GM12872 (cell line): ENCODE data around the gene ABR.

Experiments used
- CTCF ChIP-seq: IDR thresholded peaks from 3 replicates; pipeline ENCODE4 v1.5.1; 2011; ENCODE audit warnings: low read depth, mild to moderate bottlenecking, low read length, moderate library complexity; ENCODE audit not compliant: insufficient read depth

ABR gene

GRCh38 chr17:976312-976711 is 203.5 kb downstream of the ABR start:
- TF ChIP-seq CTCF, result no peak

GRCh38 chr17:975371-975915 is 204.3 kb downstream of the ABR start:
- TF ChIP-seq CTCF, result no peak

GRCh38 chr17:973053-973452 is 206.7 kb downstream of the ABR start:
- TF ChIP-seq CTCF, result no peak

GRCh38 chr17:970364-970763 is 209.4 kb downstream of the ABR start:
- TF ChIP-seq CTCF, result no peak

GRCh38 chr17:969811-970355 is 209.9 kb downstream of the ABR start:
- no peak for TF ChIP-seq CTCF

- TF ChIP-seq CTCF, result no peak
Observed at GRCh38 chr17:968812-969730, 210.7 kb downstream of the ABR start.

GRCh38 chr17:967122-967521 is 212.7 kb downstream of the ABR start:
- no peak for TF ChIP-seq CTCF
